ENCODE results near the gene CCSER1. TPM values are rescaled to one million over a fixed set of nuclear protein-coding genes. Genes with fewer than 3 reads are reported as not detected.

Gene CCSER1
- total RNA-seq, 1 experiment from 2014 or later: 4.1 TPM

DNA sequence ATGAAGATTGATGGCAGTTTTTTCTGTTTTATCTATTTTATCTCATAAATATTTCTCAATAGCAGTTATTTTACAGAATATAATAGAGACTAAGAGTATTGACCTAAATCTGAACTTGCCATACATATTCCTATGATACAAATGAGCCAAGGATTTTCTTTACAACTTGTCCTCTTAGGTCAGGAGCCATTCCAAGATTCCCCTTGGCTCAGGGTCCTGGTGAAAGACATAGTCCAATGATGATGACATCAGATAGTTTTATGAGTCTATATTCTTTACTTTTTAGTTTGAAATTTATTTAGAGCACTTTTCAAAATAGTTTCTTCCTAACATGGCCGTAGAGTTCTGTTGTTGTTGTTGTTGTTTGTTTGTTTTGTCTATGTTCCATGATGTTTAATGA lies 1307.4 kb downstream of the CCSER1 start:
- no peak overlapping the region for H3K4me3 Mint-ChIP-seq (ENCODE audit: unreplicated experiment)
- H3K27me3 ChIP-seq (replicated peaks; ENCODE audit: control insufficient read depth, insufficient read depth, low read length): no peaks in the 10 kb centered on the region
- H3K27me3 Mint-ChIP-seq (ENCODE audit: insufficient read depth, unreplicated experiment): no peaks in the 10 kb centered on the region
- TF ChIP-seq, protein P1, sequence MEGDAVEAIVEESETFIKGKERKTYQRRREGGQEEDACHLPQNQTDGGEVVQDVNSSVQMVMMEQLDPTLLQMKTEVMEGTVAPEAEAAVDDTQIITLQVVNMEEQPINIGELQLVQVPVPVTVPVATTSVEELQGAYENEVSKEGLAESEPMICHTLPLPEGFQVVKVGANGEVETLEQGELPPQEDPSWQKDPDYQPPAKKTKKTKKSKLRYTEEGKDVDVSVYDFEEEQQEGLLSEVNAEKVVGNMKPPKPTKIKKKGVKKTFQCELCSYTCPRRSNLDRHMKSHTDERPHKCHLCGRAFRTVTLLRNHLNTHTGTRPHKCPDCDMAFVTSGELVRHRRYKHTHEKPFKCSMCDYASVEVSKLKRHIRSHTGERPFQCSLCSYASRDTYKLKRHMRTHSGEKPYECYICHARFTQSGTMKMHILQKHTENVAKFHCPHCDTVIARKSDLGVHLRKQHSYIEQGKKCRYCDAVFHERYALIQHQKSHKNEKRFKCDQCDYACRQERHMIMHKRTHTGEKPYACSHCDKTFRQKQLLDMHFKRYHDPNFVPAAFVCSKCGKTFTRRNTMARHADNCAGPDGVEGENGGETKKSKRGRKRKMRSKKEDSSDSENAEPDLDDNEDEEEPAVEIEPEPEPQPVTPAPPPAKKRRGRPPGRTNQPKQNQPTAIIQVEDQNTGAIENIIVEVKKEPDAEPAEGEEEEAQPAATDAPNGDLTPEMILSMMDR (IDR thresholded peaks at IDR 0.05; ENCODE audit: insufficient read depth in 1 of 2, low read depth in 1 of 2, low read length in 1 of 2, severe bottlenecking in 1 of 2, unreplicated experiment in 1 of 2): no peak
- no peaks in the 10 kb centered on the region for H3K36me3 Mint-ChIP-seq (ENCODE audit: insufficient read depth, unreplicated experiment)
- DNase-seq: no peak
- POLR2A ChIA-PET: no interaction called here
- no peak overlapping the region for H3K27ac Mint-ChIP-seq (ENCODE audit: unreplicated experiment)
- no TSS peak for BruUV-seq (replicated peaks)
- no peak overlapping the region for H3K4me3 ChIP-seq (ENCODE audit: low read depth, low read length)
- no peaks in the 10 kb centered on the region for H3K36me3 ChIP-seq (ENCODE audit: control insufficient read depth, insufficient read depth, low read length)
- H3K9me3 Mint-ChIP-seq (ENCODE audit: unreplicated experiment): peaks cover 9% of the 10 kb centered on the region
- H3K4me1 Mint-ChIP-seq (ENCODE audit: low read depth, unreplicated experiment): no peaks in the 10 kb centered on the region
- intact Hi-C loops (cut with micrococcal nuclease; ENCODE audit: unreplicated experiment): no loop called here
- no peaks in the 10 kb centered on the region for H3K9me3 ChIP-seq
- CTCF ChIA-PET: no interaction called here
- no peaks in the 10 kb centered on the region for H3K4me1 ChIP-seq

DNA sequence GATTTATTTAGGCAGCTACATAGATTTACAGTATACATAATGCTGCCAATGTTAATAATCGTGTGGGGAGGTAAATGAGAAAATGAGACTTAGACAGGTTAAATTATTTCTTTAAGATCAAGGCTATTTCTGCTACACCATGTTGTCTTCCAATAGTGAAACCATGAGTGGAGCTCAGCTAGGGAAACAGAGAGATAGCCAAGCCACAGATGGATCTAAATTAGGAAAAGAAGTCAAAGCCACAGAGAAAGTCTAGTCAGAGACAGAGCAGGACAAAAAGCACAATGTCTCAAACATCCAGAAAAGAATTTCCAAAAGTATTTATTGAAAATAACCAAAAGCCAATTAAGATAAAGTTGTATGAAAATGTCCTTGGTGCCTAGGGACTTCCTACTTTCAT lies 1309.4 kb downstream of the CCSER1 start:
- TF ChIP-seq, protein P1 (IDR thresholded peaks at IDR 0.05; ENCODE audit: insufficient read depth in 1 of 2, low read depth in 1 of 2, low read length in 1 of 2, severe bottlenecking in 1 of 2, unreplicated experiment in 1 of 2): no peak
- Mint-ChIP-seq H3K9me3 (ENCODE audit: unreplicated experiment) (peaks cover 18% of the 10 kb centered on the region), H3K27ac (ENCODE audit: unreplicated experiment) (no peak overlapping the region), H3K27me3 (ENCODE audit: insufficient read depth, unreplicated experiment) (no peaks in the 10 kb centered on the region), H3K4me3 (ENCODE audit: unreplicated experiment) (no peak overlapping the region), H3K4me1 (ENCODE audit: low read depth, unreplicated experiment) (no peaks in the 10 kb centered on the region), H3K36me3 (ENCODE audit: insufficient read depth, unreplicated experiment) (no peaks in the 10 kb centered on the region)
- ChIA-PET POLR2A (no interaction called here), CTCF (interaction anchor here (1.2 kb wide), 1 partner anchor 9 kb away, joined by 3 read pairs; no protein-coding TSS in a partner anchor)
- H3K4me1 ChIP-seq: no peaks in the 10 kb centered on the region
- intact Hi-C loops (cut with micrococcal nuclease; ENCODE audit: unreplicated experiment): no loop called here
- DNase-seq: no peak
- H3K36me3 ChIP-seq (ENCODE audit: control insufficient read depth, insufficient read depth, low read length): no peaks in the 10 kb centered on the region
- BruUV-seq (replicated peaks): no TSS peak
- H3K9me3 ChIP-seq: no peaks in the 10 kb centered on the region
- H3K27me3 ChIP-seq (replicated peaks; ENCODE audit: control insufficient read depth, insufficient read depth, low read length): no peaks in the 10 kb centered on the region
- no peak overlapping the region for H3K4me3 ChIP-seq (ENCODE audit: low read depth, low read length)

DNA sequence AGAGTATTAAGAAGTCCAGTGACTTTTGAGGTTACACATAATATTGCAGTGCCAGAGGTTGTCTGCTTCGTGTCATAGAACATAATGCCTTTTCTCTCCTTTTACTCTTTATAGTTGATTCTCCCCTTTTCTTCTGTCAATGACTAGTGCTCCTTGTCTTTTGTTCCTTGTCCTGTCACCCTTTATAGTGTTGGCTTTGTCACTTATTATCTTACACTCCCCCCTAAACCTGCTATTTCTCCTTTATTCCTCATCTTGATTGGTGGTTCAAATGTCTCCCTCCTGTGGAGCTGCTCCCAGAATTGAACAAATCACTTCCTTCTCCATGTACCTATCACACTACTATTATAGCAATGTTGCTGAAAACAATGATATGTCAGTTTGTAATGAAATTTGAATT lies 1320.0 kb downstream of the CCSER1 start:
- Histone ChIP-seq H3K27me3 (replicated peaks; ENCODE audit: control insufficient read depth, insufficient read depth, low read length) (no peaks in the 10 kb centered on the region), H3K9me3 (no peaks in the 10 kb centered on the region), H3K4me3 (ENCODE audit: low read depth, low read length) (no peak overlapping the region), H3K36me3 (ENCODE audit: control insufficient read depth, insufficient read depth, low read length) (no peaks in the 10 kb centered on the region), H3K4me1 (no peaks in the 10 kb centered on the region)
- no peaks in the 10 kb centered on the region for H3K27me3 Mint-ChIP-seq (ENCODE audit: insufficient read depth, unreplicated experiment)
- TF ChIP-seq, protein P1 (IDR thresholded peaks at IDR 0.05; ENCODE audit: insufficient read depth in 1 of 2, low read depth in 1 of 2, low read length in 1 of 2, severe bottlenecking in 1 of 2, unreplicated experiment in 1 of 2): no peak
- intact Hi-C loops (cut with micrococcal nuclease; ENCODE audit: unreplicated experiment): no loop called here
- ChIA-PET POLR2A (no interaction called here), CTCF (no interaction called here)
- no peak overlapping the region for H3K27ac Mint-ChIP-seq (ENCODE audit: unreplicated experiment)
- DNase-seq: no peak
- no peaks in the 10 kb centered on the region for H3K36me3 Mint-ChIP-seq (ENCODE audit: insufficient read depth, unreplicated experiment)
- H3K4me3 Mint-ChIP-seq (ENCODE audit: unreplicated experiment): no peak overlapping the region
- H3K9me3 Mint-ChIP-seq (ENCODE audit: unreplicated experiment): no peaks in the 10 kb centered on the region
- no TSS peak for BruUV-seq (replicated peaks)
- no peaks in the 10 kb centered on the region for H3K4me1 Mint-ChIP-seq (ENCODE audit: low read depth, unreplicated experiment)

Measured in Caco-2 (cell line).